ENCODE measurements around the gene SRD5A1.
A peak's percentile ranks its signal among the peaks of the same experiment; 100 is the strongest.

The SRD5A1 gene

DNA sequence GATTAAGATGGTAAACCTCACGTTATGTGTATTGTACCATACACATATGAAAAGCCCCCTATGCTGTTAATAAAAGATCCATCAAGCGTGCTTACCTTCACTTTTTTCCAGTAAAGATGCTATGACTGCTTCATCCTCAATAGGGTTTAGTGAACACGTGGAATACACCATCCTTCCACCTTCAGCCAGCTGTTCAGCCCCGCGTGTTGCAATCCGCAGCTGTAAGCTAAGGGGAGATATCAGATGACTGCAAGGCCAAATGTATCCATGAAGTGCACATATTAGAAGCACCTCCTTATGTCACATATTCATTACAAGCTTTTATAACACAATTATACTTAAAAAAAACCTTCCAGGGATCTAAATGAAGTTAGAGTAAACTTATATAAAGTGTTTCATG is 16.6 kb upstream of the SRD5A1 start:
- H3K4me2 ChIP-seq (ENCODE audit: low read length, poor library complexity, severe bottlenecking): no peak overlapping the region
- no peak overlapping the region for H2BK120ac ChIP-seq (ENCODE audit: low read depth, low read length)
- no peaks in the 10 kb centered on the region for H3K27me3 ChIP-seq (ENCODE audit: control insufficient read depth in 1 of 2, insufficient read depth in 1 of 2, low read length in 2 of 2)
- H3K4ac ChIP-seq (ENCODE audit: low read depth in 1 of 2, low read length in 2 of 2): no peak overlapping the region
- peaks cover 32 to 95% of the 10 kb centered on the region in 2 experiments for H3K36me3 ChIP-seq (ENCODE audit: control insufficient read depth in 1 of 2, insufficient read depth in 2 of 2, low read depth in 1 of 2, low read length in 2 of 2)
- H3K4me3 ChIP-seq (ENCODE audit: insufficient read depth in 1 of 2, low read depth in 1 of 2, low read length in 2 of 2): no peak overlapping the region
- peaks cover 27% of the 10 kb centered on the region for H3K79me1 ChIP-seq (replicated peaks; ENCODE audit: low read length, poor library complexity, severe bottlenecking)
- no peak overlapping the region for H3K27ac ChIP-seq (ENCODE audit: low read length, poor library complexity, severe bottlenecking)
- H4K91ac ChIP-seq (ENCODE audit: low read length): no peak overlapping the region
- no peak overlapping the region for H3K14ac ChIP-seq (ENCODE audit: low read length in 2 of 2)
- WGBS: 92% methylated on average over 2 of the region's 6 CpGs
- peaks cover 9% of the 10 kb centered on the region for H3K4me1 ChIP-seq (ENCODE audit: control insufficient read depth, insufficient read depth, low read depth, low read length)
- no peak overlapping the region for H2BK12ac ChIP-seq (ENCODE audit: low read length in 2 of 2)
- no peak overlapping the region for H3K23ac ChIP-seq (ENCODE audit: low read length in 2 of 2)
- H3K18ac ChIP-seq (ENCODE audit: low read depth in 1 of 2, low read length in 2 of 2): no peak overlapping the region
- DNase-seq: no peak
- no peak overlapping the region for H2BK15ac ChIP-seq (ENCODE audit: low read depth, poor library complexity, severe bottlenecking)
- no peak overlapping the region for H3K9ac ChIP-seq (ENCODE audit: low read length)
- H2AFZ ChIP-seq (ENCODE audit: low read depth, low read length): no peak overlapping the region
- H3K9me3 ChIP-seq (ENCODE audit: control insufficient read depth, low read length): no peaks in the 10 kb centered on the region
- H2BK5ac ChIP-seq (ENCODE audit: low read depth, low read length, poor library complexity, severe bottlenecking): no peak overlapping the region
- H4K8ac ChIP-seq (ENCODE audit: low read length): no peak overlapping the region
- no peak overlapping the region for H2AK5ac ChIP-seq (ENCODE audit: low read length, severe bottlenecking)

DNA sequence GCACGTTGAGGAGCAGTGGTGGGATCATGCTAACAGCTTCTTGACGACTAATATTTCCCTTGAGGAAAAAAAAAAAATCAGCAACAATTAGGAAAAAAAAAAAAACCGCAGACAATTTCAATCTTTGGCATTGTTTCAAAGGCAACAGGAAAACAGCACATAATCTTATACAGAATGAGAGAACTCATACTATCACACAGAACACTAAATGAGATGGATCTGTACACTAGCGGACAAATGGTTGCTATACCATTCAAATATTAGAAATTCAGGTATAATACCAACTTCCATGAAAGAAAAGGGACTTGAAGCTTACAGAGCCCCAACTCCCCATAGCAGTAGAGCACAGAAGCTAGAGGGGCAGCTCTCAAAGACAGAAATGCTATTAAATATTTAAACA is 10.0 kb upstream of the SRD5A1 start:
- Histone ChIP-seq H3K4me1 (ENCODE audit: control insufficient read depth, insufficient read depth, low read depth, low read length) (no peaks in the 10 kb centered on the region), H4K91ac (ENCODE audit: low read length) (no peak overlapping the region), H2BK12ac (ENCODE audit: low read length in 2 of 2) (no peak overlapping the region), H4K8ac (ENCODE audit: low read length) (no peak overlapping the region), H3K27ac (ENCODE audit: low read length, poor library complexity, severe bottlenecking) (no peak overlapping the region), H2AFZ (ENCODE audit: low read depth, low read length) (no peak overlapping the region), H2BK5ac (ENCODE audit: low read depth, low read length, poor library complexity, severe bottlenecking) (no peak overlapping the region), H3K36me3 (ENCODE audit: control insufficient read depth in 1 of 2, insufficient read depth in 2 of 2, low read depth in 1 of 2, low read length in 2 of 2) (peaks cover 34 to 99% of the 10 kb centered on the region in 2 experiments), H2BK15ac (ENCODE audit: low read depth, poor library complexity, severe bottlenecking) (no peak overlapping the region), H3K23ac (ENCODE audit: low read length in 2 of 2) (no peak overlapping the region), H3K4me3 (ENCODE audit: insufficient read depth in 1 of 2, low read depth in 1 of 2, low read length in 2 of 2) (no peak overlapping the region), H2BK120ac (ENCODE audit: low read depth, low read length) (no peak overlapping the region), H3K4ac (ENCODE audit: low read depth in 1 of 2, low read length in 2 of 2) (no peak overlapping the region), H3K18ac (ENCODE audit: low read depth in 1 of 2, low read length in 2 of 2) (no peak overlapping the region), H3K79me1 (replicated peaks; ENCODE audit: low read length, poor library complexity, severe bottlenecking) (peaks cover 30% of the 10 kb centered on the region), H3K14ac (ENCODE audit: low read length in 2 of 2) (no peak overlapping the region), H3K9me3 (ENCODE audit: control insufficient read depth, low read length) (no peaks in the 10 kb centered on the region), H3K27me3 (ENCODE audit: control insufficient read depth in 1 of 2, insufficient read depth in 1 of 2, low read length in 2 of 2) (no peaks in the 10 kb centered on the region), H3K9ac (ENCODE audit: low read length) (no peak overlapping the region), H2AK5ac (ENCODE audit: low read length, severe bottlenecking) (no peak overlapping the region), H3K4me2 (ENCODE audit: low read length, poor library complexity, severe bottlenecking) (no peak overlapping the region)
- DNase-seq: no peak
- 79% methylated on average over 4 of the region's 4 CpGs for WGBS

DNA sequence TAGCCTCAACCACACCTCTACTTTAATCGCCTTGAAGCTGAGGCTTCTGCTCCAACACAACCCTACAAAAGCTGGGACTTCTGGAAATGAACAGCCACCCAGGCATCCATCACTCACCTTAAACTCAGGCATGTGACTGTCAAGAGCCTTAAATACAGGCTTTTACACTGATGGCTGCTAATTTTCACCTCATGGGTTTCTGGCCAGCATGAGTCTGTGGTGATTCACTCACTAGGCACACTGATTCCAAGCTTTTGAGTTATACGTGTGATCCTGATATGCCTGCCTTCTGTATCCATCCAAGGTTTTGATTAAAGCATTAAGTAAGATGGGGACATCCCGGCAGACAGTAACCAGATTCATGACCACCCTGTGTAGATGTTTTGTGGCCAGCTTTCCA is 9.3 kb upstream of the SRD5A1 start:
- Histone ChIP-seq H3K9me3 (ENCODE audit: control insufficient read depth, low read length) (no peaks in the 10 kb centered on the region), H4K91ac (ENCODE audit: low read length) (no peak overlapping the region), H3K9ac (ENCODE audit: low read length) (peak overlapping the region; percentile 5), H3K79me1 (replicated peaks; ENCODE audit: low read length, poor library complexity, severe bottlenecking) (peaks cover 27% of the 10 kb centered on the region), H3K14ac (ENCODE audit: low read length in 2 of 2) (no peak overlapping the region), H3K4me1 (ENCODE audit: control insufficient read depth, insufficient read depth, low read depth, low read length) (no peaks in the 10 kb centered on the region), H3K36me3 (ENCODE audit: control insufficient read depth in 1 of 2, insufficient read depth in 2 of 2, low read depth in 1 of 2, low read length in 2 of 2) (peaks cover 38 to 99% of the 10 kb centered on the region in 2 experiments), H3K4ac (ENCODE audit: low read depth in 1 of 2, low read length in 2 of 2) (no peak overlapping the region), H3K27ac (ENCODE audit: low read length, poor library complexity, severe bottlenecking) (no peak overlapping the region), H3K23ac (ENCODE audit: low read length in 2 of 2) (no peak overlapping the region), H2BK12ac (ENCODE audit: low read length in 2 of 2) (no peak overlapping the region), H2BK5ac (ENCODE audit: low read depth, low read length, poor library complexity, severe bottlenecking) (no peak overlapping the region), H4K8ac (ENCODE audit: low read length) (no peak overlapping the region), H2BK15ac (ENCODE audit: low read depth, poor library complexity, severe bottlenecking) (no peak overlapping the region), H2AK5ac (ENCODE audit: low read length, severe bottlenecking) (no peak overlapping the region), H3K4me2 (ENCODE audit: low read length, poor library complexity, severe bottlenecking) (no peak overlapping the region), H3K18ac (ENCODE audit: low read depth in 1 of 2, low read length in 2 of 2) (no peak overlapping the region), H3K27me3 (ENCODE audit: control insufficient read depth in 1 of 2, insufficient read depth in 1 of 2, low read length in 2 of 2) (no peaks in the 10 kb centered on the region), H2AFZ (ENCODE audit: low read depth, low read length) (no peak overlapping the region), H3K4me3 (ENCODE audit: insufficient read depth in 1 of 2, low read depth in 1 of 2, low read length in 2 of 2) (no peak overlapping the region), H2BK120ac (ENCODE audit: low read depth, low read length) (no peak overlapping the region)
- DNase-seq: no peak
- WGBS: 71% methylated on average over 3 of the region's 3 CpGs

DNA sequence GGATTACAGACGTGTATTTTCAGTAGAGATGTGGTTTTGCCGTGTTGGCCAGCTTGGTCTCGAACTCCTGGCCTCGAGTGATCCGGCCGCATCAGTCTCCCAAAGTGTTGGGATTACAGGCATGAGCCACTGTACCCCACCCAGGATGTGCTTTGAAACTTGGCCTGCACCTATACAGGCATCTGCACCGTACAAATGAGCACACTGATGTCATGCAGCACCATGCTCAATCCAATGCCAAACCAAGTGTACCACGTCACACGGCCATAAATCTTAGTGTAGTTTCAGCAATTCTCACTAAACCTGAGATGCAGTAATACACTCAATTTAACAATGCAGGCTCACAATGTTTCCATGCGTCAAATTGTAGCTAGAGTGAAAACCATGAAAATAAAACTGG is 6.7 kb upstream of the SRD5A1 start:
- Histone ChIP-seq H3K4me1 (ENCODE audit: control insufficient read depth, insufficient read depth, low read depth, low read length) (peaks cover 2% of the 10 kb centered on the region), H3K18ac (ENCODE audit: low read depth in 1 of 2, low read length in 2 of 2) (no peak overlapping the region), H2BK120ac (ENCODE audit: low read depth, low read length) (no peak overlapping the region), H2AFZ (ENCODE audit: low read depth, low read length) (no peak overlapping the region), H3K14ac (ENCODE audit: low read length in 2 of 2) (no peak overlapping the region), H3K27me3 (ENCODE audit: control insufficient read depth in 1 of 2, insufficient read depth in 1 of 2, low read length in 2 of 2) (no peaks in the 10 kb centered on the region), H3K4me3 (ENCODE audit: insufficient read depth in 1 of 2, low read depth in 1 of 2, low read length in 2 of 2) (no peak overlapping the region), H3K36me3 (ENCODE audit: control insufficient read depth in 1 of 2, insufficient read depth in 2 of 2, low read depth in 1 of 2, low read length in 2 of 2) (peaks cover 36 to 99% of the 10 kb centered on the region in 2 experiments), H4K8ac (ENCODE audit: low read length) (no peak overlapping the region), H2BK15ac (ENCODE audit: low read depth, poor library complexity, severe bottlenecking) (no peak overlapping the region), H4K91ac (ENCODE audit: low read length) (no peak overlapping the region), H3K4me2 (ENCODE audit: low read length, poor library complexity, severe bottlenecking) (no peak overlapping the region), H3K4ac (ENCODE audit: low read depth in 1 of 2, low read length in 2 of 2) (no peak overlapping the region), H2BK5ac (ENCODE audit: low read depth, low read length, poor library complexity, severe bottlenecking) (no peak overlapping the region), H3K79me1 (replicated peaks; ENCODE audit: low read length, poor library complexity, severe bottlenecking) (peaks cover 20% of the 10 kb centered on the region), H3K9ac (ENCODE audit: low read length) (no peak overlapping the region), H2AK5ac (ENCODE audit: low read length, severe bottlenecking) (no peak overlapping the region), H3K23ac (ENCODE audit: low read length in 2 of 2) (no peak overlapping the region), H3K27ac (ENCODE audit: low read length, poor library complexity, severe bottlenecking) (no peak overlapping the region), H2BK12ac (ENCODE audit: low read length in 2 of 2) (no peak overlapping the region), H3K9me3 (ENCODE audit: control insufficient read depth, low read length) (no peaks in the 10 kb centered on the region)
- 89% methylated on average over 10 of the region's 10 CpGs for WGBS
- no peak for DNase-seq
